Endometrium (tissue), 2 donors: ENCODE measurements around the gene SLC1A5.

Source experiments
- FAIRE-seq: peaks from 2 replicates; lab custom pipeline; 2012; peaks lifted over from hg19 to GRCh38; lab: Jason Lieb, UNC
- donor health status: control.
- donor health status: control.

Gene SLC1A5

DNA sequence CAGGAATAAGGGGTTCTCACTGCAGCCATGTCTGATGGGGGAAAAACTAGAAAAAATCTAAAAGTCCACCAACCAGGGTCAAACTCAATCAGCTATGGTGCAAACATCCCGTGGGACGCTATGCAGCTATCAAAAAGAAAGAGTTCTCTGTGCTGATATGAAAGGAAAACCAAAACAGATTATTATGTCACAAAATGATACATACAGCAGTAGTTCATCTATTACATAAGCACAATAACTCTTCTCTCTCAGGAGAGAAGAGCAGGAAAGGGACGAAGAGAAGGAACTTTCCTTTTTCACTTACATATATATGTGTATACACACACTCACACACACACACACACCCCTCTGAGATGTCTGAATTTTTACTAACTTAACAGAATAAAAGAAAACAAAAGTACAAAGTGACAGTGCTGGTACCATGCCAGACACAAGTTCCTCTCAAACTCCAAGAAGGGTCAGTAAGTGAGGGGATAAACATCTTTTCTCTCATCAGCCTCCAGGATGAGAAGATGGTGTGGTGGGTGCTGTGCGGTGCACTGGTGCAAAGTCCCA is 45.4 kb downstream of the SLC1A5 start:
- no peak for FAIRE-seq

DNA sequence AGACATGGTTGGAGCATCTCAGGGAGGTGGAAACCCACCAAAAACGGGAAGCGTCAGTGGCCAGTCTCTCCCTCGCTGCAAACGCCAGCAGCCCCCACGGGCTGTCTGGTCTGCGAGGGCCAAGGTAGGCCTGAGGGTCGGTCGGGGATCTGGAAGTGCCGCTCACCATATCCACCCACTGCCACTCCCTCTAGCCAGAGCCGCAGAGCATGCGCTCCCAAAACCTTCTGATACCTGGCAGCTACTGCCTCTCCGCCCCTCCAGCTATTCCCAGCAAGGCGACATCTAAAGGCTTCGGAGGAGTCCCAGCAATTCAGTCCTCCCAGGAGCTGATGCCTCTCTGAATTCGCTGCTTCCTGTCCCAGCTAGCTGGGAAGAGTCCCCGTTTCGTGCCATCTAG is 46.9 kb downstream of the SLC1A5 start:
- FAIRE-seq = no peak

DNA sequence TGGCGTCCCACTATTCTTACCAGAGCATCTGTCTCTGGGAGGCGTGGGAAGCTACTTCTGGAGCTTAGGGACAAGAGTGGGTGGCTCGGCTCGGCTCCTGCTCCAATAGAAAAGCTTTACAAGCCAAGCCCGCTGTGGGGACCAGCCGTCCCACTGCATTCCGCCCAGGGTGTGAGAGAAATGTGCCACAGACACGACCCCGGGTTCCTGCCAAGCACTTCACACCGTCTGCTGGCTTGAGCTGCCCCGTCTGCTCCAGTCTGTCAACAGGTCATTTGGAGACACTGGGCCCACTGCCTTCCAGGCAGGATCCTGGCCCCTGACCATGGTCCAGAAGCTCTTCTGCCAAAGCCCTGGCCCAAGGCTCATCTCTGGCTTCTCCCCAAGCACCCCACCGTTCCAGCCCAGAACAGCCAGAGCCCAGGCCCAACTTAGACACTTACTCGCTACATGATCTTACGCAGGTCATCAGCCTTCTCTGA is 49.1 kb downstream of the SLC1A5 start:
- no peak for FAIRE-seq

DNA sequence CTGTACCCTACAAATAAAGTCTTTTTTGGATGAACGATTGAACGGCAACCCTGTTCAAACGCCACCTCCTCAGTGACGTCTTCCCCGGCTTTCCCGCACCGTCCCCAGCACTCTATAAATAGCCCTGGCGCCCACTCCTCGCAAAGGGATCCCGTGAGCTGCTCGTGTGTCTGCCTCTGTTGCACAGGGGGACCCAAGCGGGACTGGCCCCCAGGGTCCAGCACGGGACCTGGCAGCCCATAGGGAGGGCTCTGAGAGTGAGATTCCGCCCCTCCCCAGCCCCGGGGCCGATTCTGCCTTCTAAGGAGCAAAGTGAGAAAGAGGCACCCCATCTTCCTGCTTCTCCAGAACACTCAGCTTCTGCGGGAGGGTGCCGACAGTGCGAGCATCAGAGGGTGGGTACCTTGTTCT is 50.6 kb downstream of the SLC1A5 start:
- no peak for FAIRE-seq

DNA sequence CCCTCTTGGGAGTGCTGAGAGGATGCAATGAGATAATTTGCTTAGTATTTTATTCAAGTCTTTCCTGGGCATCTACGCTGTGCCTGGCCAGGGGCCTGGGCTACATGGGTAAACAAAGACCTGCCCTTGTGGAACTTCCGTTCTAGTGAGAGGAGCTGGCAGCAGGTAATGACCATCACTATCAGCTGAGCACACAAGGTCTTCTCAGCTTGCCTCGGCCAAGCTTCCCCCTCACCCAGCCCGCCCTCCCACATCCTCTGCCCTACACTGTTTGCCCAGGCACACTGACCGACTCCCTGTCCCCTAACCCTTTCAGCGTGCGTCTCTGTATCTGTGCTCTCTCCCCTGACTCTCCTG is 51.1 kb downstream of the SLC1A5 start:
- FAIRE-seq = no peak

DNA sequence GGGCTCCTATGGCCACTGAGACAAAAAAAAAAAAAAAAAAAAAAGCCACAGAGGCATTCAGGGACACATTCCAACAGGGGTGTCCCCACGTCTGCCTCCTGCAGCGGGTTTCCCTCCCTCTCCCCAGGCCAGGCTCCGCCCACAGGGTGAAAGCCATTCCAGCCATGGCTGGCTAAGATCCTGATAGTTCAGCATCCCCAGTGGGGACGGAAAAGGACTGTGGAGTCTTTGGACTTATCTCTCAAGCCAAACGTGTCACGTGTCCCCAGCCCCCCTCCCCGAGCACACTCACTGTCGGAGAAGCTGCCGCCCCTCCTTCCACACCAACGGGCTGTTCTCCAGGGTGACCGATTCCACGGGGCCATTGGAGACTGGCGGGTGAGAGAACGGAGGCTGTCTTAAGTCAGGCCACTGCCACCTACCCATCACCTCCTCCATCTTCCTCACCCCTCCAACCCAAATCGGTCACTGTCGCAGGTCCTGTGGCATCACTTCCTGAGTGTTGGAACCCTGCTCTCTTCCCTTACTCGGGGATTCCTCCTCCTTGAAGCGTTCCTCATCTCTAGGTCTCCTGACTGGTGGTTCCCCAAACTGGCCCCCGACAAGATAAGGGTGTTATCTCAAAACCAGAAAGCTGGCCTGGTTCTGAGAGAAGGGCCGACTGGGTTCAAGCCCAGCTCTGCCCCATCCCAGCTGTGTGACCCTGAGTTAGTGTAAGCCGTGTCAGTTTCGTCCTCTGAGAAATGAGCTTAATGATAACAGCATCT is 51.7 kb downstream of the SLC1A5 start:
- no peak for FAIRE-seq

DNA sequence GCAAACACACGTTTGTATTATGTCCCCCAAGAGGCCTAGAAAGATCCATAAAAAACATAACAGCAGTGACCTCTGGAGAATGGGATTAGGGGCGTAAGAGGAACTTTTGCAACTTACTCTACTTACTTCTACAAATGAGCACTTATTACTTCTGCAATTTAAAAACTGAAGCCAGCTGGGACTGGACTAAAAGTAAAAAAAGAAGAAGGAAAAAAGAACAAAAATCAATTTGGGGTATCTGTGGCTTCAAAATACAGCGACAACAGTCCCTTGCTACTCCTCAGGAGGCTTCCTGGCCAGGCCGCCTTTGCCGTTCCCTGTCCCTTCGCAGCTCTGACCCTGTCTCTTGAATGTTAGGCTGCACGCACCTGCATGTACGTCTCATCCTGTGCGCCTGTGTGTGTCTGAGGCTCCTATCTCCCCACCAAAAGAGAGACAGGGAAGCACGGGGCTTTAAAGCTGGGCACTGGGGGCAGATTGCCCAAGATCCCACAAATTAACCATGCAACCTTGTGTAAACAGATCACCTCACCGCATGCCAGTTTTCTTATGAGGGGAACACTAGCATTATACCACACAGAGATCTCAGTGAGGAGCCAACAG is 54.6 kb downstream of the SLC1A5 start:
- no peak for FAIRE-seq

DNA sequence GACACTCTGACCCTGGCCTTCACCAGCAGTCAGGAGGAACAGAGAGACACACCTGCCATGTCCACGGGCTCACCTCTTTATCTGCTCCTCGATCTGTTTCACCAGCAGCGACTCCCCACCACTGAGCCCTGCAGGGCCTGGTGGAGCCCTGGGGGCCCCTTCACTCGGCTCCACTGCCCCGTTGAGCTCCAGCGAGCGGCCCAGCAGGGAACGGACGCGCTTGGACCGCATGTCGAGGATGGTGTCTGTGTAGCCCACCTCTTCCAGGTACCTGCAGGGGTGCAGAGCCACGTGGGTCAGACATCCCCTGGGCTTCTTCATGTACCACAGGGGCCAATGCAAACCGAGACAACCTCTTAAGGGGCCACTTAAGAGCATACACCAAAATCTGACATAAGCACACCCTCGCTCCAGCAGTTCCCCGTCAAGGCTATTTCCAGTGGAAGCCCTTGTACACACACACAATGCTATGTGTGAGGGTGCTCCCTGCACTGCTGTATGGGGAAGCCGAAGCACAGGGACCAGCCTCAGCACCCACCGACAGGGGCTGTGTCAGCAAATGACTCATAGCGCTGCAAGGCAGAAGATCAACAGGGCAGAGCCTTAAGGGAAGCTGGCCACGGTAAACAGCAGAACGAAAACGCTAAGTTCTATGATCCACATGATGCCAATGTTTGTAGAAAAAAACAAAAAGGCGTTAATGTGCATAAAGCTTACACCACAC is 55.3 kb downstream of the SLC1A5 start:
- FAIRE-seq = no peak

DNA sequence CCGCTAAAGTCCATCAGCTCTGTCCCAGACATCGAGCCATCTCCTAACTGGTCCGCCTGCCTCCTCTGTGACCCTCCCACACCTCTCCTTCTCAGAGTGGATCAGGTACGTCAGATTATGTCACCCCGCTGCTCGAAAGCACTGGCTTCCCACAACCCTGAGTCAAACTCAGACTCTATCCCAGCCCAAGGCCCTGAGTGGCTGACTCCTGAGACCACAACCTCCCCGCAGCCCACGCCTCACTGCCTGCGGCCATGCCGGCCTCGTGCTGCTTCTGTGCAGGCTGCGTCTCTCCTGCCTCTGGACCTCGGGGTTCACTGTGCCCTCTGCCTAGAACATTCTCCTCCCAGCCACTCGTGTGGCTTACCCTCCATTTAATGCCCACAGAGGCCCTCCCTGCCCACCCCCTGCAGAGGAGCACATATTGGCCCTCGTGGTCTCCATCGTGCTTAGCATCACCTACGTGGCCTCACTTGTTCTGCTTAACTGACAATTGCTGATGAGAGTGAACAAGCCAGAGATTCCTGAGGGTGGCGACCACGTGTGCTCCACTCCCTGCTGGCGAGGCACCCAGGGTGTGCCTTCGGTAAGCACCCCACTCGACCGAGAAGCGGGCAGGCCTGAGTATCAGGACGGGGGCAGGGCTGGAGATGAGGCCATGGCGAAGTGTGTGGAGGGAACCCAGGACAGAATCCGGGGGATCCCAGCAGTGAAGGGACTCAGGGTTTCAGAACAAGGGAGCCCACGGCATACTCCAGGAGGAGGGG is 56.0 kb downstream of the SLC1A5 start:
- no peak for FAIRE-seq

DNA sequence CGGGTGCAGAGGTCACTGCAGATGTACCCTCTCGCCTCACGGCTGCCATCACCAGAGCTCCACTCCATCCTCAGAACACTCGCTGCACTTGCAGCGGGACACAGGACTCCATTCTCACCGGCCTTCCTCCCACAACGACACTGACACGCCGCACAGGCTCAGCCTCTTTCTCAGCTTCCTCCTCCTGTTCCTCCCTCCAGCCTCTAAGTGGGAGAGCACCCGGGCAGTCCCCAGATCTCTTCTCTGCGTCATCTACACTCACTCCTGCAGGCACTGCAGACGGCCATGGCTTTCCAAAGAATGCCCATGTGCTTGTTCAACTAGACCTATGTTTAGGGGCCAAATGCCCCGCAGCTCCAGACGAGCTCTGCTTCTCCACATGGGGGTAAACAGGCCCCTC is 56.8 kb downstream of the SLC1A5 start:
- no peak for FAIRE-seq

DNA sequence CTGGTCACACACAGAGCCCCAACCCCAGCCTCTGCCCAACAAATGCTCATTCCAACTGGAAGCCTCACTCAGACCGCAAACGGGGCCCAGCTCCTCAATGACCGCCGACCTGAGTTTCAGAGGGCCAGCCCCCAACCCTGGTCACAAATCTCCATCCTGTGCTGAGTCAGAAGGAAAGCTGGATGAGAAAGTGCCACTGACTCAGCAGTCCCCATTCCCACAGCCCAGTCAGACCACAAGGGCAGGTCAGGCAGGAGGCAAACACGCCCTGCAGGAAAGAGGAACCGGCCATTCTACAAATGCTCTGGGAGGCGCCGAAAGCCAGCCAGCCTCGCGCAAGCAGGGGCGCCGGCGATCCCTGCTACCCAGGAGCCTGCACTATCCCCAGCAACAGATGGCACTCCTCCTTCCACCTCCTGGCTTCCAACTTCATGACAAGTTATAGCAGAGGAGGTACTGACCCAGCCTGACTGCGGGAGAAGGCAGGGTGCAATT is 57.3 kb downstream of the SLC1A5 start:
- no peak for FAIRE-seq

DNA sequence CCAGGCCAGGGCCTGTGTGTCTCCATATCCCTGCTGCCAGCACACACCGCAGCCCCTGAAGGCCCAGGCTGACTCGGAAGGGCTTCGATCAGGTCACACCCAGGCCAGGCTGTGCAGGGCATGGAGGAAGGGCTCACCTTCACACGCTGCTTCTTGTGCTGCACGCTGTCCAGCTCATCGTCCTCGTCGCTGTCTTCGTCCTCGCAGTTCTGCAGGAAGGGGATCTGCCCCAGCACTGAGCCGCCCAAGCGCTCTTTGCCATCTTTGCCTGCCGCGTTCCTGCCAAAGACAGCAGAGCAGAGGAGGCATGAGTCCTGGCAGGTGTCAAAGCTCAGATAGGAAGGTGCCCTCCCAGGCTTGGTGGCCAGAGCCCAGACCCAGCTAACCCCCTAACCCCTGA is 57.8 kb downstream of the SLC1A5 start:
- no peak for FAIRE-seq

DNA sequence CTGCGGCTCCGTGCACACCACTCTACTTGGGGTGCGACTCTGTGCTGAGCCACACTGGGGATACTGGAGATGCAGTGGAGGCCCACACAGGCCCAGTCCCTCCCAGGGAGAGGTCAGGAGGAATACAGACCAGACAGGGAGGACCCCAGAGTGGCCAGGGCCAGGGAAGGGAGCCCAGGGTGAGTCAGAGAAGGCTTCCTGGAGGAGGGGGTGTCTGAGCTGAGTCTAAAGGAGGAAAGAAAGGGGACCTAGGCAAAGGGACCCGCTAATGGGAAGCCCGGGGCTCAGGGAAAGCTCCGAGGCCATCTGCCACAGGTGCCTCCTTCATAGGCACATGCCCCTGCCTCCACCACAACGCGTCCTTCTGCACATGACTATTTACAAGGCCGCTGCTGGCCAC is 58.2 kb downstream of the SLC1A5 start:
- FAIRE-seq = no peak

DNA sequence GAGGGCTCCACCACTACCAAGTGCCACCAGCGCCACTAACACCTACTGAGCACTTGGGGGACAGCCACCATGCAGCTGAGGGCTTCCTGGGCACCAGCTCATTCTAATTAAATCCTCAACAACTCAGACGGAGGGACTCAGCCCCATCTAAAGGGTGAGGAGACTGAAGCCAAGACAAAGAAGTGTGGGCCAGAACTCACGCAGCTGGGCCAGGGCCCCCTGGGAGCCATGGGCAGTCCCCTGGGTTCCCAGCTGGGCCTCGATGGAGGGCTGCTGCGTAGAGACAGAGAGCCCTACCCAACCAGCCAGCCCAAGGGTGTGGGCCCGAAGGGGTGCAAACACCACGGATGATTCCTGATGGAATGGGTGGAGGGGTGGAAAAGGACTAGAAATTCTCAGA is 58.7 kb downstream of the SLC1A5 start:
- FAIRE-seq = no peak

DNA sequence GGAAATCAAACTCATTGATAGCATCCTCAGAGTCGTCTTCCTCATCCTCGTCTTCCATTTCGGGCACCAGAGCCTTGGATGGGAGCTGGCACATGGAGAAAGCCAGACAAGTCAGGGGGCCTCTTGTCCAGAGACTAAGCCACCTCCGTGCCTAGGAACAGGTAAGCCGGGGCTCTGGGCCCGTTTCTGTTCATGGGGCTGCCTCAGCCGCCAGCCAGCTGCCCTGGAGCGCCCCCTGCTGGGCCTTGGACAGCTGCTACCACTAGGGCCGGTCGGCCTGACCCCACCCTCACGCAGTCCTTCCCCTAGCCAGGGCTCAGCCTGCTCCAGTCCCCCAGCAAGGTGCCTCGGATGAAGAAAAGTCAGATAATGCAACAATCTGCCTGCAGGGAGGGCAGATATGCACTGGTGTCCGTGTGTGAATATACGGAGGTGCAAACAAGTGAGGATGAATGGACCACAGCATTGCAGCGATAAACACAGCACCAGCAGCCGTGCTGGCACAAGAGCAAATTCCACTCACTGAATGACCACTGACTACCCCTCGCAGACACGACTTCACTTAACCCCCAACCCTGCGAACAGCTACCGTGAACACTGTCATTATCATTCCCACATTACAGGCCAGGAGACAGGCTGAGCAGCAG is 59.6 kb downstream of the SLC1A5 start:
- FAIRE-seq = no peak

DNA sequence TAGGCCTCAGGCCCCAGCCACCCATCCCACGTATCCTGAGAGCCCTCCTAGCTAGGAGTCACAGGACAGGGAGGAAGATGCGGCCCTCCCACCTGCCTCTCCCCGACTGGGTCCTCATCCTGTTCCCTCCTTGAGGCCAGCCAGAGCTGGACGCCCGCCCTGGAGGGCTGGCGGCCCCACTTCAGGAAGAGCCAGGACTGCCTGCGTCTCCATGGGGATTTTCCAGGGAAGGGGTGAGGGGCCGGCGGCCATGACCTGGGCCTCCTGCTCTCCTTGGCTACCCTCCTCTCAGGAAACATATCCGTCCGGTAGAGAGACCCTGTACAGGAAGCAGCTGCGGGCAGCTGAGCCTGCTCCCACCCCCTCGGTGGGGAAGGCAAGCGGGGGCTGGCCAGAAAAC is 60.2 kb downstream of the SLC1A5 start:
- FAIRE-seq = no peak

DNA sequence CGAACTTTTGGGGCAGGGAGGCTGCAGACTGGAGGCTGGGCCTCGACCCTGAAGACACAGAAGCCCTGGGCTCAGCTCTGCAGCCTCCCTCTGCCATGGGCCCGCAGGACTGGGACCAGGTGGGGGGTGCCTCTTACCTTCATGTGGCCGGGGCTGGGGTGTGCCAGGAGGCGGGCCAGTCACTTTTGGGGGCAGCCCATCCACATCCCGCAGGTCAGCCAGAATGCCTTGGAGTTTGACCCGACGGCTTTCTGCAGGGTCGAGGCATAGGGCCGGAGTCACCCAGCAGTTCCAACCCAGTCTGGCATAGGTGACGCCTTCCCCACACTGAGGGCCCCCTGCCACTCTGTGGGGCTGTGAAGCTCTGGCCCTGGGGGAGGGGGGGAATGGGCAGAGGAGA is 60.6 kb downstream of the SLC1A5 start:
- FAIRE-seq = no peak

DNA sequence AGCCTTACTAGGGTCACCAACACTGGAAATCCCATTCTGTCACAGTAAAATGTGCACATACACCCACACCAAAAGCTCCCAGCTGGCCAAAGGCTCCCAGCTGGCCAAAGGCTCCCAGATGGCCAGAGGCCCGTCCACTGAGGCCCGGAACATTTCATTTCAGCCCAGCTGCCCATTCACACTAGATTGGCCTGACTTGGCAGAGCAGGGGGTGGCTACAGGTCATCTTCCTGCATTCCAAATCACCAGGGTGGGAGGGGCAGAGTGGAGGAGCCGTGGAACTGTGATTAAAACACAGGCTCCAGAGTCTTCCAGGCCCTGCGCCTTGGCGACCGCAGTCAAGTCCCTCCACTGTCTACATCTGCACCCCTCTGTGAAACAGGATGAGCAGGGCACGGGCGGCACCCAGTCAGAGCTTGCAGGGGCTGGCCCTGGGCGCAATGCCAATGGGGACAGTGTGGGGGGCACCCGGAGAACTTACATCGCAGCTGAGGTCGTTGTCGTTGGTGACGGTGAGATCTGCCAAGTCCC is 61.4 kb downstream of the SLC1A5 start:
- no peak for FAIRE-seq

DNA sequence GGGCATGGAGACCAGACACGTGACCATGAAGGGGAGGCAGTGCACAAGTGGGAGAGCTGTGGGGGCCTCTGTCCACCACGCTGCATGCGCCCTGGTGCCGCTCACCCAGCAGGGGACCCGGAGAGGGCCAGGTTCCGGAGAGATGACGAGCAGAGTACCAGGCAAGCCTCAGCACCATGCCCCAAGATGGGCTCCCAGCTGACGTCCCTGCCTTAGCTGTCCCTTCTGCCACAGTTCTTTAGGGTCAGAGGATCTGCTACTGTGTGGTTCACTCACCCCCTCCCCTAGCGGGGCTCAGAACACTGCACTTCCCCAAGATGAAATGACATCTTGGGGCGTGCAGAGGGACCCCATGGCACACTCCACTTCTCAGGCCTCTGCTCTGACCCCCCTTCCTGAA is 61.8 kb downstream of the SLC1A5 start:
- no peak for FAIRE-seq

DNA sequence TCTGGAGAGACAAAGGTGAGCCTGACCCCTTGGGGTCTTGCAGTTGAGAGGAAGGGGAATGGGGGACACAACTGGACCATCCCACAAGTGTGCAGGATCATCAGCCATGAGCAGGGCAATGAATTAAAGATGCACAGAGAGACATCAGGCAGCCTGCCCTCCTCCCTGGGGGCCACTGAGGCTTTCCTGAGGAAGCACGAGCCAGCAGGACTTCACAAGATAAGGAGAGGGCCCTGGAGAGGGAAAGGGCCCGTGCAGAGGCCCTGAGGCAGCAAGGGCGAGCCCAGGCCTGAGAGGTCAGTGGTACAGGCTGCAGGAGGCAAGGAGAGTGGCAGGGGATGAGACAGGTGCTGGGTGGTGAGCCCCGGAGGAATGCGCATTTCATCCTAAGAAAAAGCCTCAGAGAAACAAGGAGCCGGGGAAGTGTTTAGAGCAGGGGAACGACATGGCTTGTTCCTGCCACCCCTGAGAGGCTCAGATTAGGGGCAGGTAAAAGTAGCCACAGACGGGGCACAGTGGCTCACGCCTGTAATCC is 62.5 kb downstream of the SLC1A5 start:
- no peak for FAIRE-seq
